ENCODE data around the gene NDUFA9.

- TF ChIP-seq, protein P1, sequence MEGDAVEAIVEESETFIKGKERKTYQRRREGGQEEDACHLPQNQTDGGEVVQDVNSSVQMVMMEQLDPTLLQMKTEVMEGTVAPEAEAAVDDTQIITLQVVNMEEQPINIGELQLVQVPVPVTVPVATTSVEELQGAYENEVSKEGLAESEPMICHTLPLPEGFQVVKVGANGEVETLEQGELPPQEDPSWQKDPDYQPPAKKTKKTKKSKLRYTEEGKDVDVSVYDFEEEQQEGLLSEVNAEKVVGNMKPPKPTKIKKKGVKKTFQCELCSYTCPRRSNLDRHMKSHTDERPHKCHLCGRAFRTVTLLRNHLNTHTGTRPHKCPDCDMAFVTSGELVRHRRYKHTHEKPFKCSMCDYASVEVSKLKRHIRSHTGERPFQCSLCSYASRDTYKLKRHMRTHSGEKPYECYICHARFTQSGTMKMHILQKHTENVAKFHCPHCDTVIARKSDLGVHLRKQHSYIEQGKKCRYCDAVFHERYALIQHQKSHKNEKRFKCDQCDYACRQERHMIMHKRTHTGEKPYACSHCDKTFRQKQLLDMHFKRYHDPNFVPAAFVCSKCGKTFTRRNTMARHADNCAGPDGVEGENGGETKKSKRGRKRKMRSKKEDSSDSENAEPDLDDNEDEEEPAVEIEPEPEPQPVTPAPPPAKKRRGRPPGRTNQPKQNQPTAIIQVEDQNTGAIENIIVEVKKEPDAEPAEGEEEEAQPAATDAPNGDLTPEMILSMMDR (IDR thresholded peaks at IDR 0.05; ENCODE audit: low read length): no peak
- no peak for TF ChIP-seq EZH2 (IDR thresholded peaks at IDR 0.05; ENCODE audit: borderline replicate concordance, low read length)
Observed at GRCh38 chr12:4645023-4645422, 3.9 kb upstream of the NDUFA9 start.
